ENCODE results near the gene CAB39L. TPM values are rescaled to one million over a fixed set of nuclear protein-coding genes. Genes with fewer than 3 reads are reported as not detected.

CAB39L gene
- total RNA-seq, 1 experiment from 2014 or later = 3.6 TPM

DNA sequence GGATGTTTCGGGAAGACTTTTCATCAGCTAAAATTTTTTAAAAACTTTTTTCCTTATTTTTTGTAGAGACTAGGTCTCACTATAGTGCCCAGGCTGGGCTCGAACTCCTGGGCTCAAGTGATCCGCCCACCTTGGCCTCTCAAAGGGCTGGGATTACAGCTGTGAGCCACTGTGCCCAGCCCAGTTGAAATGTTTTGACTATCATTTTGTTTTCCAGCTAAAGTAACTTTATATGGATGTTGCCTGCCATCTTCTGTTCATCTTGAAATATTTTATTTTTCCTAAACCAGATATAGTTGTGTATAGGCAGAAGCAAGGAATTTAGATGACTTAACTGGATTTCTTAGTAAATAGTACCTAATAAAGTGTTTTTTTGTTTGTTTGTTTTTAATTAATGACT, 7.0 kb downstream of the CAB39L start:
- Histone ChIP-seq H3K27ac (ENCODE audit: low read depth, low read length, poor library complexity, severe bottlenecking) (no peak overlapping the region), H3K27me3 (replicated peaks; ENCODE audit: insufficient read depth, low read depth, low read length, poor library complexity) (no peaks in the 10 kb centered on the region), H3K9me3 (ENCODE audit: low read depth, low read length, poor library complexity, severe bottlenecking) (no peaks in the 10 kb centered on the region), H3K36me3 (ENCODE audit: insufficient read depth, low read length, poor library complexity, severe bottlenecking) (no peaks in the 10 kb centered on the region), H3K4me1 (ENCODE audit: insufficient read depth, low read length, poor library complexity, severe bottlenecking) (no peaks in the 10 kb centered on the region), H3K4me3 (ENCODE audit: low read depth, low read length, poor library complexity, severe bottlenecking) (no peak overlapping the region)
- CTCF ChIA-PET = no interaction called here
- no peak for DNase-seq (ENCODE audit: low spot score)
- intact Hi-C loops (cut with micrococcal nuclease; ENCODE audit: unreplicated experiment) = no loop called here
- no TSS peak for BruUV-seq (replicated peaks)
- TF ChIP-seq, protein P1, sequence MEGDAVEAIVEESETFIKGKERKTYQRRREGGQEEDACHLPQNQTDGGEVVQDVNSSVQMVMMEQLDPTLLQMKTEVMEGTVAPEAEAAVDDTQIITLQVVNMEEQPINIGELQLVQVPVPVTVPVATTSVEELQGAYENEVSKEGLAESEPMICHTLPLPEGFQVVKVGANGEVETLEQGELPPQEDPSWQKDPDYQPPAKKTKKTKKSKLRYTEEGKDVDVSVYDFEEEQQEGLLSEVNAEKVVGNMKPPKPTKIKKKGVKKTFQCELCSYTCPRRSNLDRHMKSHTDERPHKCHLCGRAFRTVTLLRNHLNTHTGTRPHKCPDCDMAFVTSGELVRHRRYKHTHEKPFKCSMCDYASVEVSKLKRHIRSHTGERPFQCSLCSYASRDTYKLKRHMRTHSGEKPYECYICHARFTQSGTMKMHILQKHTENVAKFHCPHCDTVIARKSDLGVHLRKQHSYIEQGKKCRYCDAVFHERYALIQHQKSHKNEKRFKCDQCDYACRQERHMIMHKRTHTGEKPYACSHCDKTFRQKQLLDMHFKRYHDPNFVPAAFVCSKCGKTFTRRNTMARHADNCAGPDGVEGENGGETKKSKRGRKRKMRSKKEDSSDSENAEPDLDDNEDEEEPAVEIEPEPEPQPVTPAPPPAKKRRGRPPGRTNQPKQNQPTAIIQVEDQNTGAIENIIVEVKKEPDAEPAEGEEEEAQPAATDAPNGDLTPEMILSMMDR (conservative IDR thresholded peaks at IDR 0.05; ENCODE audit: low read depth, low read length) = no peak
- no peak for TF ChIP-seq EZH2 (IDR thresholded peaks at IDR 0.05; ENCODE audit: borderline replicate concordance, low read depth, low read length, poor library complexity, severe bottlenecking)
- POLR2A ChIA-PET (ENCODE audit: low non-redundant PET) = no interaction called here

DNA sequence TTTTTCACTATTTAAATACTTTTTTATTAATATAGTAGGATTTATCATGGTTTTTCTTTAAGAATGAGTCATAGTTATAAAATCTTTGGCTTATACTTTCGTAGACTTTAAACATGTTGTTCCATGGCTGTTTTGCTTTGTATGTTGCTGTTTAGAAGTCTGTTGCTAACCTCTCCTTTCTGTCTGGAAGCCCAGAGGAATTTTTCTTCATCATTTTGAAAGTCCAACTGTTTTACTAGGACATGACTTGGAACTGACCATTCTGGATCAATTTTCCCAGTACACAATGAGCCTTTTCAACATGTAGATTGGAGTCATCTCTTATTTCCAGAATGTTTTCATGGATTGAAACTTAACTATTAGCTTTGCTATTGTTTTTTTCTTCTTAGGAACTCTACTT, 7.9 kb downstream of the CAB39L start:
- ChIA-PET CTCF (interaction anchor here (0.6 kb wide), 2 partner anchors 68 to 240 kb away, joined by 9 to 11 read pairs; no protein-coding TSS in a partner anchor), POLR2A (ENCODE audit: low non-redundant PET) (no interaction called here)
- Histone ChIP-seq H3K36me3 (ENCODE audit: insufficient read depth, low read length, poor library complexity, severe bottlenecking) (no peaks in the 10 kb centered on the region), H3K27me3 (replicated peaks; ENCODE audit: insufficient read depth, low read depth, low read length, poor library complexity) (no peaks in the 10 kb centered on the region), H3K4me1 (ENCODE audit: insufficient read depth, low read length, poor library complexity, severe bottlenecking) (no peaks in the 10 kb centered on the region), H3K9me3 (ENCODE audit: low read depth, low read length, poor library complexity, severe bottlenecking) (no peaks in the 10 kb centered on the region), H3K4me3 (ENCODE audit: low read depth, low read length, poor library complexity, severe bottlenecking) (no peak overlapping the region), H3K27ac (ENCODE audit: low read depth, low read length, poor library complexity, severe bottlenecking) (no peak overlapping the region)
- no TSS peak for BruUV-seq (replicated peaks)
- intact Hi-C loops (cut with micrococcal nuclease; ENCODE audit: unreplicated experiment) = no loop called here
- TF ChIP-seq EZH2 (IDR thresholded peaks at IDR 0.05; ENCODE audit: borderline replicate concordance, low read depth, low read length, poor library complexity, severe bottlenecking) = no peak
- TF ChIP-seq, protein P1 (conservative IDR thresholded peaks at IDR 0.05; ENCODE audit: low read depth, low read length) = no peak
- no peak for DNase-seq (ENCODE audit: low spot score)

DNA sequence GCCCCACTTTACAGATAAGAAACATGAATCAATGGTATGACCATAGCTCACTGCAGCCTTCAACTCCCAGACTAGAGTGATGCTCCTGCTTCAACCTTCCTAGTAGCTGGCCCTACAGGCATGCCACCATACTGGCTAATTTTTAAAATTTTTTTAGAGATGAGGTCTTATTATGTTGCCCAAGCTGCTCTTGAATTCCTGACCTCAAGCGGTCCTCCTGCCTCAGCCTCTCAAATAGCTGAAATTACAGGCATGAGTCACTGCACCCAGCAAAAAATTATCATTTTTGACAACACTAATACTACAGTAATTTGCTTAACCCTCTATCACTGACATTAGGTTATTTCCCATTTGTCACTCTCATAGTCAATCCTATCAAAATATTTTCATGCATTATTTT, 14.7 kb downstream of the CAB39L start:
- H3K4me3 ChIP-seq (ENCODE audit: low read depth, low read length, poor library complexity, severe bottlenecking) = no peak overlapping the region
- ChIA-PET CTCF (no interaction called here), POLR2A (ENCODE audit: low non-redundant PET) (no interaction called here)
- H3K27me3 ChIP-seq (replicated peaks; ENCODE audit: insufficient read depth, low read depth, low read length, poor library complexity) = no peaks in the 10 kb centered on the region
- H3K27ac ChIP-seq (ENCODE audit: low read depth, low read length, poor library complexity, severe bottlenecking) = no peak overlapping the region
- no peaks in the 10 kb centered on the region for H3K36me3 ChIP-seq (ENCODE audit: insufficient read depth, low read length, poor library complexity, severe bottlenecking)
- TF ChIP-seq, protein P1 (conservative IDR thresholded peaks at IDR 0.05; ENCODE audit: low read depth, low read length) = no peak
- no peak for TF ChIP-seq EZH2 (IDR thresholded peaks at IDR 0.05; ENCODE audit: borderline replicate concordance, low read depth, low read length, poor library complexity, severe bottlenecking)
- H3K4me1 ChIP-seq (ENCODE audit: insufficient read depth, low read length, poor library complexity, severe bottlenecking) = no peaks in the 10 kb centered on the region
- intact Hi-C loops (cut with micrococcal nuclease; ENCODE audit: unreplicated experiment) = no loop called here
- no peaks in the 10 kb centered on the region for H3K9me3 ChIP-seq (ENCODE audit: low read depth, low read length, poor library complexity, severe bottlenecking)
- no peak for DNase-seq (ENCODE audit: low spot score)
- BruUV-seq (replicated peaks) = no TSS peak
